PC-9 (cell line): Measurements from ENCODE around the gene TRAPPC13. TPM values are rescaled to one million over a fixed set of nuclear protein-coding genes. Genes with fewer than 3 reads are reported as not detected.

Experiments
- BruUV-seq: library from RNA; stranded (reverse); fragments of 400-500 nt; replicated peaks from 2 replicates; lab custom pipeline; 2021; lab: Mats Ljungman, UMichigan
- CTCF ChIA-PET: fragments of 300-600 bp; sonication (Branson Sonifier 250); formaldehyde crosslinking; loops from one replicate; lab custom pipeline; 2022; ENCODE audit warnings: antibody characterized with exemption; lab: Charles Lee
- POLR2A ChIA-PET: fragments of 300-600 bp; sonication (Branson Sonifier 250); formaldehyde crosslinking; loops from one replicate; lab custom pipeline; 2022; ENCODE audit warnings: antibody characterized with exemption; ENCODE audit not compliant: unreplicated experiment; lab: Charles Lee
- DNase-seq, 2 experiments: peaks; one replicate each; pipeline versions ENCODE4 v3.0.0 to v3.0.0-alpha.2; 2015 to 2022; ENCODE audit warnings: mixed read lengths in 1 of 2
- H2AFZ ChIP-seq: fragments of 200-600 bp; sonication (generic); 2 replicates; pipeline ENCODE4 v1.8.1; 2017; ENCODE audit warnings: antibody characterized with exemption
- H3F3A ChIP-seq: fragments of 200-600 bp; sonication (generic); 2 replicates; pipeline ENCODE4 v1.8.1; 2017; ENCODE audit warnings: antibody characterized with exemption, mild to moderate bottlenecking, low read depth; ENCODE audit not compliant: insufficient read depth
- H3K27ac ChIP-seq: fragments of 200-600 bp; sonication (generic); 2 replicates; pipeline ENCODE4 v1.6.1; 2016; ENCODE audit warnings: mixed run types
- H3K27me3 ChIP-seq: fragments of 200-600 bp; sonication (generic); 2 replicates; pipeline ENCODE4 v1.6.1; 2016; ENCODE audit warnings: low read depth, mixed run types; ENCODE audit not compliant: insufficient read depth
- H3K36me3 ChIP-seq: fragments of 200-600 bp; sonication (generic); 2 replicates; pipeline ENCODE4 v1.6.1; 2016; ENCODE audit warnings: low read depth, mixed run types
- H3K4me1 ChIP-seq: fragments of 200-600 bp; sonication (generic); replicated peaks from 2 replicates; pipeline ENCODE4 v1.6.1; 2016; ENCODE audit warnings: mixed run types; ENCODE audit not compliant: insufficient read depth
- H3K4me2 ChIP-seq: fragments of 200-600 bp; sonication (generic); 2 replicates; pipeline ENCODE4 v1.6.1; 2017; ENCODE audit warnings: mixed run types
- H3K4me3 ChIP-seq: fragments of 200-600 bp; sonication (generic); 2 replicates; pipeline ENCODE4 v1.6.1; 2016; ENCODE audit warnings: mixed run types
- H3K79me2 ChIP-seq: fragments of 200-600 bp; sonication (generic); 2 replicates; pipeline ENCODE4 v1.6.1; 2017; ENCODE audit warnings: low read depth, mixed run types
- H3K9me2 ChIP-seq: fragments of 200-600 bp; sonication (generic); 2 replicates; pipeline ENCODE4 v1.8.1; 2017; ENCODE audit warnings: mild to moderate bottlenecking; ENCODE audit not compliant: insufficient read depth
- H3K9me3 ChIP-seq: fragments of 200-600 bp; sonication (generic); 2 replicates; pipeline ENCODE4 v1.8.1; 2016; ENCODE audit warnings: low read depth; ENCODE audit not compliant: insufficient read depth
- H4K20me1 ChIP-seq: fragments of 200-600 bp; sonication (generic); 2 replicates; pipeline ENCODE4 v1.8.1; 2017; ENCODE audit not compliant: insufficient read depth
- EZH2 ChIP-seq: fragments of 200-600 bp; sonication (generic); IDR thresholded peaks from 2 replicates; pipeline ENCODE4 v1.8.0; 2017; ENCODE audit warnings: antibody characterized with exemption, low read depth
- intact Hi-C: fragments of 100-400 bp; cut with micrococcal nuclease; formaldehyde crosslinking; loops from one replicate; pipeline ENCODE4 v1.10.0; 2022; ENCODE audit not compliant: unreplicated experiment
- total RNA-seq: library from RNA; stranded (reverse); gene quantifications from 2 replicates; pipeline ENCODE4 v1.2.3, GENCODE V29; 2021
- TF ChIP-seq, protein P1 (sequence below): fragments of 200-600 bp; sonication (generic); conservative IDR thresholded peaks from 2 replicates; pipeline ENCODE4 v1.6.1; 2017; ENCODE audit warnings: mixed run types, antibody characterized with exemption, mild to moderate bottlenecking, moderate library complexity

The TRAPPC13 gene
- total RNA-seq, 1 experiment from 2014 or later: 16.2 TPM

DNA sequence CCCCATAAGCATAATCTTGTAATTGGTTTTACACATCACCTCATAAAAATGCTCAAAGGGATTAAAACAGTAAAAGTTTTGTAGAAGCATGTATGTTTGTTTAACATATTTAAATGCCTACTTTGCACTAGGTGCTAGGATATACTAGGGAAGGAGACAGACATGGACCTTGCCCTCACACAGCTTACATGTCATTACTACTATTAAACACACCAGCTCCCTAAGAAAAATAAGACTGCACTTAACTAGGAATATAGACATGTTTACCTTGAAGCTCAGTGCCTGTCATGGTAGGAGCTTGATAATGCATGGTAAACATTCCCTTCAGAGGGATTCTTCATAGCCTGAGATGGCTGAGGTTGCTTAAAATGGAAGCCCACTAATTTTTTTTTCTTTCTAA, 6.2 kb downstream of the TRAPPC13 start:
- H3K79me2 ChIP-seq: peaks cover 39% of the 10 kb centered on the region
- peaks cover 7% of the 10 kb centered on the region; the same call in 1 of the 2 replicates for H3K4me1 ChIP-seq
- ChIA-PET CTCF (no interaction called here), POLR2A (no interaction called here)
- H3K4me3 ChIP-seq: no peak overlapping the region
- H3K4me2 ChIP-seq: no peak overlapping the region
- peaks cover 10% of the 10 kb centered on the region for H3F3A ChIP-seq
- H3K27me3 ChIP-seq: no peaks in the 10 kb centered on the region
- no peak overlapping the region for H2AFZ ChIP-seq
- H3K9me3 ChIP-seq: no peaks in the 10 kb centered on the region
- peaks cover 19% of the 10 kb centered on the region; the same call in 1 of the 2 replicates for H3K36me3 ChIP-seq
- no peaks in the 10 kb centered on the region for H4K20me1 ChIP-seq
- BruUV-seq: no TSS peak
- DNase-seq: no peak
- no peaks in the 10 kb centered on the region for H3K9me2 ChIP-seq
- intact Hi-C loops: no loop called here
- no peak for TF ChIP-seq EZH2
- TF ChIP-seq, protein P1, sequence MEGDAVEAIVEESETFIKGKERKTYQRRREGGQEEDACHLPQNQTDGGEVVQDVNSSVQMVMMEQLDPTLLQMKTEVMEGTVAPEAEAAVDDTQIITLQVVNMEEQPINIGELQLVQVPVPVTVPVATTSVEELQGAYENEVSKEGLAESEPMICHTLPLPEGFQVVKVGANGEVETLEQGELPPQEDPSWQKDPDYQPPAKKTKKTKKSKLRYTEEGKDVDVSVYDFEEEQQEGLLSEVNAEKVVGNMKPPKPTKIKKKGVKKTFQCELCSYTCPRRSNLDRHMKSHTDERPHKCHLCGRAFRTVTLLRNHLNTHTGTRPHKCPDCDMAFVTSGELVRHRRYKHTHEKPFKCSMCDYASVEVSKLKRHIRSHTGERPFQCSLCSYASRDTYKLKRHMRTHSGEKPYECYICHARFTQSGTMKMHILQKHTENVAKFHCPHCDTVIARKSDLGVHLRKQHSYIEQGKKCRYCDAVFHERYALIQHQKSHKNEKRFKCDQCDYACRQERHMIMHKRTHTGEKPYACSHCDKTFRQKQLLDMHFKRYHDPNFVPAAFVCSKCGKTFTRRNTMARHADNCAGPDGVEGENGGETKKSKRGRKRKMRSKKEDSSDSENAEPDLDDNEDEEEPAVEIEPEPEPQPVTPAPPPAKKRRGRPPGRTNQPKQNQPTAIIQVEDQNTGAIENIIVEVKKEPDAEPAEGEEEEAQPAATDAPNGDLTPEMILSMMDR: no peak
- H3K27ac ChIP-seq: no peak overlapping the region

DNA sequence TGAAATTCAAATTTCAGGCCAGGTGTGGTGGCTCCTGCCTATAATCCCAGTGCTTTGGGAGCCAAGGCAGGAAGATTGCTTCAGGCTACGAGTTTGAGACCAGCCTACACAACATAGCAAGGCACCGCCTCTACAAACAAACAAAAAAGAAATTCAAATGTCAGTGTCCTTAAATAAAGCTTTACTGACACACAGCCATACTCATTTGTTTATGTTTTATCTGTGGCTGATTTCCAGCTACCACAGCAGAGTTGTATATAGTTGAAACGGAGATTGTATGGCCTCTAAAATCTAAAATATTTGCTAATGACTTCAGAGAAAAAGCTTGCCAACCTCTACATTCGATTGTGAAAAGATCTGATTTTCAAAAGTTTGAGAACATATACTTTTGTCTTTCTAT, 15.4 kb downstream of the TRAPPC13 start:
- peaks cover 2% of the 10 kb centered on the region; the same call in 1 of the 2 replicates for H3K36me3 ChIP-seq
- POLR2A ChIA-PET: interaction anchor here (0.7 kb wide), 1 partner anchor 87 kb away, joined by 6 read pairs; no protein-coding TSS in a partner anchor
- H3F3A ChIP-seq: no peaks in the 10 kb centered on the region

DNA sequence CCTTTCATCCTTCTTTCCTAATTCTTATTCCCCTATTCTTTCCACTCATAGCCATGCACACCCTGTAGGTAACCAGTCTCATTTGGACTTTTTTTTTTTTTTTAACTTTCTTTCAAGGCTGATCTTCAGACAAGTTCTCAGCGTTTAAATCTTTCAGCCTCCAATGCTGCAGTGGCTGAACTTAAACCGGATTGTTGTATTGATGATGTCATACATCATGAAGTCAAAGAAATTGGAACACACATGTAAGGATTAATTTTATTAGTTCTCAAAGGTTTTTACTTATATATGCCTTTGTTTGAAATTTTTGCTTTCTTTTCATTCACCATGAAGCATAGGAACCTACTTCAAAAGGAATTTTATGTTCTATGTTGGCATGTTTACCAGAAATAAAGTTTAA, 22.1 kb downstream of the TRAPPC13 start:
- POLR2A ChIA-PET: no interaction called here
- Histone ChIP-seq H3K9me3 (no peaks in the 10 kb centered on the region), H3K27ac (no peak overlapping the region), H3F3A (no peaks in the 10 kb centered on the region), H3K27me3 (no peaks in the 10 kb centered on the region), H3K4me1 (no peaks in the 10 kb centered on the region), H3K36me3 (peaks cover 9% of the 10 kb centered on the region; the same call in 1 of the 2 replicates), H3K4me2 (no peak overlapping the region), H3K79me2 (no peaks in the 10 kb centered on the region), H3K4me3 (no peak overlapping the region), H3K9me2 (no peaks in the 10 kb centered on the region; the same call in 1 of the 2 replicates), H2AFZ (no peak overlapping the region), H4K20me1 (no peaks in the 10 kb centered on the region)
- CTCF ChIA-PET: interaction anchor here (0.6 kb wide), 1 partner anchor 690 kb away, joined by 3 read pairs; no protein-coding TSS in a partner anchor
- TF ChIP-seq, protein P1: no peak
- no peak for TF ChIP-seq EZH2
- BruUV-seq: no TSS peak
- intact Hi-C loops: no loop called here
- DNase-seq: no peak

More for the DNA sequence above, 15.4 kb downstream of the TRAPPC13 start:
- intact Hi-C loops: no loop called here
- Histone ChIP-seq H3K9me3 (no peaks in the 10 kb centered on the region), H3K4me3 (no peak overlapping the region), H3K4me2 (no peak overlapping the region), H2AFZ (no peak overlapping the region), H3K27me3 (no peaks in the 10 kb centered on the region), H4K20me1 (no peaks in the 10 kb centered on the region), H3K9me2 (no peaks in the 10 kb centered on the region), H3K27ac (no peak overlapping the region), H3K4me1 (no peaks in the 10 kb centered on the region), H3K79me2 (no peaks in the 10 kb centered on the region)
- BruUV-seq: no TSS peak
- CTCF ChIA-PET: no interaction called here
- TF ChIP-seq, protein P1: no peak
- no peak for TF ChIP-seq EZH2
- no peak for DNase-seq
